Osteoblast (primary cell): ENCODE results near the gene GALNT10. TPM values are rescaled to one million over a fixed set of nuclear protein-coding genes. Genes with fewer than 3 reads are reported as not detected.

Experiments used
- DNase-seq: peaks from one replicate; pipeline ENCODE4 v3.0.0; 2011; ENCODE audit warnings: low spot score, mixed read lengths; ENCODE audit not compliant: insufficient read length; ENCODE audit errors: missing footprints
- H2AFZ ChIP-seq: 2 replicates; pipeline ENCODE4 v1.6.0; 2011; ENCODE audit warnings: mild to moderate bottlenecking, low read length
- H3K27ac ChIP-seq: 2 replicates; pipeline ENCODE4 v1.5.1; 2011; ENCODE audit warnings: mild to moderate bottlenecking, low read depth, low read length, moderate library complexity
- H3K27me3 ChIP-seq: 2 replicates; pipeline ENCODE4 v1.6.0; 2012; ENCODE audit warnings: mild to moderate bottlenecking, control low read depth, inconsistent platforms, low read length, moderate library complexity; ENCODE audit not compliant: insufficient read depth
- H3K36me3 ChIP-seq: 2 replicates; pipeline ENCODE4 v1.5.1; 2011; ENCODE audit warnings: mild to moderate bottlenecking, low read length, control low read depth, moderate library complexity; ENCODE audit not compliant: insufficient read depth
- H3K4me1 ChIP-seq: 2 replicates; pipeline ENCODE4 v1.5.1; 2011; ENCODE audit warnings: mild to moderate bottlenecking, low read length, control low read depth, moderate library complexity; ENCODE audit not compliant: insufficient read depth
- H3K4me2 ChIP-seq: 2 replicates; pipeline ENCODE4 v1.6.0; 2011; ENCODE audit warnings: mild to moderate bottlenecking, low read length; ENCODE audit not compliant: insufficient read depth
- H3K4me3 ChIP-seq: fragments of 200-600 bp; sonication (generic); 3 replicates; pipeline ENCODE4 v1.5.1; 2012; ENCODE audit warnings: mild to moderate bottlenecking, low read length, inconsistent platforms; ENCODE audit not compliant: insufficient read depth
- H3K79me2 ChIP-seq: 2 replicates; pipeline ENCODE4 v1.6.0; 2012; ENCODE audit warnings: mild to moderate bottlenecking, low read length, control low read depth, inconsistent platforms; ENCODE audit not compliant: insufficient read depth
- H3K9me3 ChIP-seq: 2 replicates; pipeline ENCODE4 v1.5.1; 2011; ENCODE audit warnings: low read depth, low read length, control low read depth
- H4K20me1 ChIP-seq: 2 replicates; pipeline ENCODE4 v1.6.0; 2012; ENCODE audit warnings: mild to moderate bottlenecking, low read length, control low read depth; ENCODE audit not compliant: insufficient read depth
- CTCF ChIP-seq: IDR thresholded peaks from 2 replicates; pipeline ENCODE4 v1.5.1; 2011; ENCODE audit warnings: mild to moderate bottlenecking, low read depth, low read length, moderate library complexity; ENCODE audit errors: extremely low read depth
- total RNA-seq: library from RNA; depleted of rRNA; stranded (reverse); fragments of >200 nt; gene quantifications from 2 replicates; pipeline ENCODE4 v1.2.3, GENCODE V29; 2012

The GALNT10 gene
- total RNA-seq, 1 donor, result 62.2 TPM

GRCh38 chr5:154227090-154227489 is 36.6 kb downstream of the GALNT10 start:
- Histone ChIP-seq H3K27me3 (no peaks in the 10 kb centered on the region), H2AFZ (no peak overlapping the region), H3K4me2 (no peak overlapping the region), H3K9me3 (no peaks in the 10 kb centered on the region), H3K36me3 (no peaks in the 10 kb centered on the region), H3K79me2 (peaks cover 45% of the 10 kb centered on the region), H3K4me3 (no peak overlapping the region), H3K27ac (no peak overlapping the region), H3K4me1 (peaks cover 5% of the 10 kb centered on the region), H4K20me1 (no peaks in the 10 kb centered on the region)
- no peak for DNase-seq
- TF ChIP-seq CTCF, result no peak

- Histone ChIP-seq H2AFZ (no peak overlapping the region), H3K4me2 (no peak overlapping the region), H3K79me2 (peaks cover 44% of the 10 kb centered on the region), H3K4me1 (no peaks in the 10 kb centered on the region), H3K4me3 (no peak overlapping the region), H3K27me3 (no peaks in the 10 kb centered on the region), H3K27ac (no peak overlapping the region), H3K9me3 (no peaks in the 10 kb centered on the region), H3K36me3 (no peaks in the 10 kb centered on the region), H4K20me1 (peaks cover 5% of the 10 kb centered on the region)
- DNase-seq, result no peak
- no peak for TF ChIP-seq CTCF
Measured at GRCh38 chr5:154228696-154229095, 38.2 kb downstream of the GALNT10 start.

GRCh38 chr5:154230526-154230925 is 40.0 kb downstream of the GALNT10 start:
- H3K4me2 ChIP-seq, result no peak overlapping the region
- H3K27me3 ChIP-seq, result no peaks in the 10 kb centered on the region
- DNase-seq, result no peak
- H2AFZ ChIP-seq, result no peak overlapping the region
- H3K4me1 ChIP-seq, result no peaks in the 10 kb centered on the region
- H4K20me1 ChIP-seq, result peaks cover 17% of the 10 kb centered on the region
- peaks cover 45% of the 10 kb centered on the region for H3K79me2 ChIP-seq
- no peak for TF ChIP-seq CTCF
- H3K9me3 ChIP-seq, result no peaks in the 10 kb centered on the region
- no peak overlapping the region for H3K4me3 ChIP-seq
- no peaks in the 10 kb centered on the region for H3K36me3 ChIP-seq
- H3K27ac ChIP-seq, result no peak overlapping the region

GRCh38 chr5:154234551-154234950 is 44.0 kb downstream of the GALNT10 start:
- H3K4me2 ChIP-seq, result no peak overlapping the region
- TF ChIP-seq CTCF, result no peak
- H4K20me1 ChIP-seq, result peaks cover 34% of the 10 kb centered on the region
- H2AFZ ChIP-seq, result no peak overlapping the region
- no peaks in the 10 kb centered on the region for H3K27me3 ChIP-seq
- H3K4me1 ChIP-seq, result no peaks in the 10 kb centered on the region
- H3K27ac ChIP-seq, result no peak overlapping the region
- peaks cover 50% of the 10 kb centered on the region for H3K79me2 ChIP-seq
- no peaks in the 10 kb centered on the region for H3K36me3 ChIP-seq
- no peak for DNase-seq
- no peak overlapping the region for H3K4me3 ChIP-seq
- H3K9me3 ChIP-seq, result no peaks in the 10 kb centered on the region
